Measurements from ENCODE around the gene FIBP. TPM values are rescaled to one million over a fixed set of nuclear protein-coding genes. Genes with fewer than 3 reads are reported as not detected.
"Not testable (repeated sequence)": the region's sequence is repeated elsewhere in the genome, so short reads cannot be mapped to it uniquely, and the experiment has no call there.

Gene FIBP
- total and polyA plus RNA-seq, 7 donors: 27.7 to 73.9 (median 37.4) TPM

GRCh38 chr11:65849366-65849765, 38.9 kb downstream of the FIBP start:
- peaks cover 4 to 37% of the 10 kb centered on the region in 2 donors for H3K36me3 ChIP-seq (ENCODE audit: insufficient read depth in 1 of 2, low read depth in 1 of 2)
- no peak overlapping the region for H3K27ac ChIP-seq
- 65 to 73% (median 68%) methylated on average over 8 of the region's 8 CpGs for WGBS, 3 donors
- ATAC-seq: no peak
- no peaks in the 10 kb centered on the region for H3K4me1 ChIP-seq
- no peaks in the 10 kb centered on the region for H3K27me3 ChIP-seq (ENCODE audit: insufficient read depth in 3 of 3, low read length in 2 of 3)
- DNase-seq: no peak
- no peak overlapping the region for H3K4me3 ChIP-seq
- peaks cover 4% of the 10 kb centered on the region for H3K9me3 ChIP-seq
- no peak for TF ChIP-seq CTCF (IDR thresholded peaks at IDR 0.05)
- intact Hi-C loops (cut with DNase I): no loop called here

- DNase-seq; ATAC-seq; H3K27ac ChIP-seq; H3K9me3 ChIP-seq; H3K4me1 ChIP-seq; intact Hi-C loops (cut with DNase I); H3K4me3 ChIP-seq; H3K27me3 ChIP-seq (ENCODE audit: insufficient read depth in 3 of 3, low read length in 2 of 3): not testable (repeated sequence)
- peaks cover 0 to 30% of the 10 kb centered on the region in 2 donors for H3K36me3 ChIP-seq (ENCODE audit: insufficient read depth in 1 of 2, low read depth in 1 of 2)
- WGBS, 3 donors: 54 to 62% (median 61%) methylated on average over 7 of the region's 7 CpGs
Observed at GRCh38 chr11:65848693-65849092, 39.6 kb downstream of the FIBP start.

GRCh38 chr11:65847746-65848145, 40.5 kb downstream of the FIBP start:
- Histone ChIP-seq H3K9me3 (peaks cover 4% of the 10 kb centered on the region), H3K4me3 (no peak overlapping the region), H3K27ac (no peak overlapping the region), H3K36me3 (ENCODE audit: insufficient read depth in 1 of 2, low read depth in 1 of 2) (peaks cover 0 to 21% of the 10 kb centered on the region in 2 donors), H3K4me1 (no peaks in the 10 kb centered on the region), H3K27me3 (ENCODE audit: insufficient read depth in 3 of 3, low read length in 2 of 3) (no peaks in the 10 kb centered on the region)
- intact Hi-C loops (cut with DNase I): no loop called here
- WGBS, 3 donors: 79 to 89% (median 82%) methylated on average over 3 of the region's 3 CpGs
- DNase-seq: no peak
- no peak for ATAC-seq
- TF ChIP-seq CTCF (IDR thresholded peaks at IDR 0.05): no peak

- H3K9me3 ChIP-seq: no peaks in the 10 kb centered on the region
- H3K27ac ChIP-seq: no peak overlapping the region
- H3K27me3 ChIP-seq (ENCODE audit: insufficient read depth in 3 of 3, low read length in 2 of 3): no peaks in the 10 kb centered on the region
- WGBS, 3 donors: 88 to 89% (median 88%) methylated on average over 10 of the region's 10 CpGs
- no peak for DNase-seq
- ATAC-seq: no peak
- no peak overlapping the region for H3K4me3 ChIP-seq
- TF ChIP-seq CTCF (IDR thresholded peaks at IDR 0.05): no peak
- H3K4me1 ChIP-seq: no peaks in the 10 kb centered on the region
- H3K36me3 ChIP-seq (ENCODE audit: insufficient read depth in 1 of 2, low read depth in 1 of 2): no peaks in the 10 kb centered on the region
- intact Hi-C loops (cut with DNase I): no loop called here
Observed at GRCh38 chr11:65844231-65844872, 43.9 kb downstream of the FIBP start.

- 94 to 97% (median 96%) methylated on average over 3 of the region's 3 CpGs for WGBS, 3 donors
- ATAC-seq (no peak), DNase-seq (no peak)
- no peak overlapping the region for H3K4me3 ChIP-seq
- intact Hi-C loops (cut with DNase I): no loop called here
- no peak for TF ChIP-seq CTCF (IDR thresholded peaks at IDR 0.05)
- no peaks in the 10 kb centered on the region for H3K36me3 ChIP-seq (ENCODE audit: insufficient read depth in 1 of 2, low read depth in 1 of 2)
- H3K4me1 ChIP-seq: no peaks in the 10 kb centered on the region
- no peaks in the 10 kb centered on the region for H3K27me3 ChIP-seq (ENCODE audit: insufficient read depth in 3 of 3, low read length in 2 of 3)
- no peak overlapping the region for H3K27ac ChIP-seq
- no peaks in the 10 kb centered on the region for H3K9me3 ChIP-seq
Observed at GRCh38 chr11:65843811-65844210, 44.5 kb downstream of the FIBP start.

All from psoas muscle (tissue), 8 donors.